GM20000 (cell line): ENCODE results near the gene EFCAB13.
"Not testable (repeated sequence)": the region's sequence is repeated elsewhere in the genome, so short reads cannot be mapped to it uniquely, and the experiment has no call there.

Experiments used
- DNase-seq: peaks from one replicate; pipeline ENCODE4 v3.0.0; 2012; ENCODE audit warnings: low spot score
- CTCF ChIP-seq: IDR thresholded peaks from 2 replicates; pipeline ENCODE4 v1.5.1; 2012; ENCODE audit warnings: mild to moderate bottlenecking, control low read depth; ENCODE audit errors: extremely low read depth, missing control alignments

Gene EFCAB13

GRCh38 chr17:47413872-47414271 is 90.1 kb downstream of the EFCAB13 start:
- DNase-seq = no peak
- no peak for TF ChIP-seq CTCF

GRCh38 chr17:47414612-47415011 is 90.9 kb downstream of the EFCAB13 start:
- no peak for TF ChIP-seq CTCF
- DNase-seq = no peak

GRCh38 chr17:47423406-47424295 is 99.9 kb downstream of the EFCAB13 start:
- DNase-seq = peak; percentile 61

GRCh38 chr17:47425233-47425632 is 101.5 kb downstream of the EFCAB13 start:
- DNase-seq = not testable (repeated sequence)

More at GRCh38 chr17:47423406-47424295, 99.9 kb downstream of the EFCAB13 start:
- TF ChIP-seq CTCF = no peak

GRCh38 chr17:47425887-47426635 is 102.3 kb downstream of the EFCAB13 start:
- not testable (repeated sequence) for DNase-seq

DNA sequence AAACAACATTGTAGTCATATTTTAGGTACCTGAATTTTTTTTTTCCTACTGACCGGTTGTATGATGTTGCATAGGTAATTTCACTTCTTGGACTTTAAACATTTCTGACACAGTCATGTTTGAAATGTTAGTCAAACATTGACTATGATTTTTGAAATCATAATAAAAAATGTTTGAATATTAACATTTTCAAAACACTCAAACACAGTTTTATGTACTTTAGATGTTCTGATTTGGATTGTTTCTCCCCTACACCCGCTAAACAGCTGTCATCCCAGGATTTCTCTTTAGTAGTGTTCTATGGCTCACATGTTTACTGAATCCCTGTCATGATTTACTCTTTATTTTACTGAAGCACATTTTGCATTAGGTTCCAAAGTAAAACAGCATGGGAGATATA is 104.2 kb downstream of the EFCAB13 start:
- DNase-seq = no peak
- no peak for TF ChIP-seq CTCF

DNA sequence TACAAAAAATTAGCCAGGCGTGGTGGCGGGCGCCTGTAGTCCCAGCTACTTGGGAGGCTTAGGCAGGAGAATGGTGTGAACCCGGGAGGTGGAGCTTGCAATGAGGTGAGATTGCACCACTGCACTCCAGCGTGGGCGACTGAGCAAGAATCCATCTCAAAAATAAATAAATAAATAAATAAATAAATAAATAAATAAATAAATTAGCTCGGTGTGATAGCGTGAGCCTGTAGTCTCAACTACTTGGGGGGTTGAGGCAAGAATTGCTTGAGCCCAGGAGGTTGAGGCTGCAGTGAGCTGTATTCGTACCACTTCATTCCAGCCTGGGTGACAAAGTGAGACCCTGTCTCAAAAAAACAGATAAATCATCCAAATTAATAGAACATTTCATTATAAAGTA is 108.5 kb downstream of the EFCAB13 start:
- not testable (repeated sequence) for DNase-seq

GRCh38 chr17:47465165-47465564 is 141.4 kb downstream of the EFCAB13 start:
- no peak for DNase-seq
- no peak for TF ChIP-seq CTCF

DNA sequence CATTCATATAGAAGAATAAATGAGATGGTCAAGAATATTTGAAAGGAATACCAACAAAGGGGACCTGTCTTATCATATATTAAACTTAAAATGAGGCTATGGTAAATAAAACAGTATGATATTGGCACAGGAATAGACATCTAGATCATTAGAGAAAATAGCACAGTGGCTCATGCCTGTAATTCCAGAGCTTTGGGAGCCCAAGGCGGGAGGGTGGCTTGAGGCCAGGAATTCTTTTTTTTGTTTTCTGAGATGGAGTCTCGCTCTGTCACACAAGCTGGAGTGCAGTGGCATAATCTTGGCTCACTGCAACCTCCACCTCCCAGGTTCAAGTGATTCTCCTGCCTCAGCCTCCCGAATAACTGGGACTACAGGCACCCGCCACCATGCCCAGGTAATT is 143.2 kb downstream of the EFCAB13 start:
- not testable (repeated sequence) for DNase-seq
